Retinal pigment epithelial cell (primary cell): Measurements from ENCODE around the gene LY6G6C.
A peak's percentile ranks its signal among the peaks of the same experiment; 100 is the strongest.

Source experiments
- DNase-seq: peaks from one replicate; pipeline ENCODE4 v3.0.0-alpha.2; 2010; ENCODE audit warnings: low read depth
- H3K4me3 ChIP-seq: 2 replicates; pipeline ENCODE4 v1.5.1; 2011; ENCODE audit warnings: mild to moderate bottlenecking, low read length, control low read depth, moderate library complexity
- TF ChIP-seq, protein P1 (sequence below): conservative IDR thresholded peaks from 2 replicates; pipeline ENCODE4 v1.5.1; 2011; ENCODE audit warnings: low read depth, low read length, control low read depth, inconsistent platforms

LY6G6C gene

DNA sequence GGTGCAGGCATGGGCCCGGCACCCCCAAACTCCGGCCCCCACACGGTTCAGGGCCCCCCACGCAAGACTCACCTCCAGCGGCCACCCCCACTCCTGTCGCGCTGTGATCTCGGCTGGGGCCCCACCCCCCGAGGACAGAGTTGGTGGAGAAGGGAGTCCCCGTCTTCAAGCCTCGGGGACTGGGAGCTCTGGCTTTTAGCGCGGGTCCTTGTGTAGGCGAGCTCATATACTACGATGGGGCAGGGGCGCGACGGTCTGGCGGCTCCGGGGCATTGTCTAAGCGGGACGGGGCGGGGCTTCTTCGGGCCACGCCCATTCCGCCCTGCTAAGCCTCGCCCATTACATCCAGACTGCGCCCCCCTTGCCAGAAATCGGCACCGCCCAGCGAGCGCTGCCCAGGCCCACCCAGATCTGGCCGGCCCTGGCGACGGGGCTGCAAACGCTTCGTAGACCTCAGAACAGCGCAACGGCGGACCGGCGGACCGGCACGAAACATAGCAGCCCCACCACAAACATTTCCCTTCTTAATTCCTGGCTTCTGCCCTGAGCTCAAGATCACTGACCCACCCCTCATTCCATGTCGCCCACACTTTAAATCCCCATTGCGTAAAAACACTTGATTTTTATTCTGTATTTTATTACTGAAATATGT, 8.6 kb upstream of the LY6G6C start:
- no peak for DNase-seq
- peak overlapping the region; percentile 72 for H3K4me3 ChIP-seq
- TF ChIP-seq, protein P1, sequence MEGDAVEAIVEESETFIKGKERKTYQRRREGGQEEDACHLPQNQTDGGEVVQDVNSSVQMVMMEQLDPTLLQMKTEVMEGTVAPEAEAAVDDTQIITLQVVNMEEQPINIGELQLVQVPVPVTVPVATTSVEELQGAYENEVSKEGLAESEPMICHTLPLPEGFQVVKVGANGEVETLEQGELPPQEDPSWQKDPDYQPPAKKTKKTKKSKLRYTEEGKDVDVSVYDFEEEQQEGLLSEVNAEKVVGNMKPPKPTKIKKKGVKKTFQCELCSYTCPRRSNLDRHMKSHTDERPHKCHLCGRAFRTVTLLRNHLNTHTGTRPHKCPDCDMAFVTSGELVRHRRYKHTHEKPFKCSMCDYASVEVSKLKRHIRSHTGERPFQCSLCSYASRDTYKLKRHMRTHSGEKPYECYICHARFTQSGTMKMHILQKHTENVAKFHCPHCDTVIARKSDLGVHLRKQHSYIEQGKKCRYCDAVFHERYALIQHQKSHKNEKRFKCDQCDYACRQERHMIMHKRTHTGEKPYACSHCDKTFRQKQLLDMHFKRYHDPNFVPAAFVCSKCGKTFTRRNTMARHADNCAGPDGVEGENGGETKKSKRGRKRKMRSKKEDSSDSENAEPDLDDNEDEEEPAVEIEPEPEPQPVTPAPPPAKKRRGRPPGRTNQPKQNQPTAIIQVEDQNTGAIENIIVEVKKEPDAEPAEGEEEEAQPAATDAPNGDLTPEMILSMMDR: no peak

DNA sequence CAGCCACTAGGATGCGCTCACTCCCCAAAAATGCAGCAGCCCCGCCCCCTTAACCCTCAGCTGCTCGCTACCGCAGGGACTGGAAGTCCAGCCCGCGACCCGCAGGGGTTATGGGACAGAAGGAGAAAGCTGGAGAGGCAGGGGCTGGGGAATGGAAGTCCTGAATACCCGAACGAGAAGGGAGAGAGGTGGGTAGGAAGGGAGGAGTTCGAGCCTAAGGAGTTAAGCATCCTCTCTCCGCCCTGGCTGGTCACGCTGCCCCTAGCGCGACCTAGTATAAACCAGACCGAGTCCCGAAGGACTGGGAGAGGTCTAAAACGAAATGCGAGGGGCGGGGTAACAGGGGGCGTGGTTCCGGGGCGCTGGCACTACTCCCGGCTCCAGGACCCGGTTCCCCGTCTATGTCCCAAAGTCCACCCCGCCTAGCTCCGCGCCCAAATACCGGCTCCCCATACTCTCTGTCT, 8.0 kb upstream of the LY6G6C start:
- no peak for DNase-seq
- H3K4me3 ChIP-seq: peak overlapping the region; percentile 72
- TF ChIP-seq, protein P1: no peak

DNA sequence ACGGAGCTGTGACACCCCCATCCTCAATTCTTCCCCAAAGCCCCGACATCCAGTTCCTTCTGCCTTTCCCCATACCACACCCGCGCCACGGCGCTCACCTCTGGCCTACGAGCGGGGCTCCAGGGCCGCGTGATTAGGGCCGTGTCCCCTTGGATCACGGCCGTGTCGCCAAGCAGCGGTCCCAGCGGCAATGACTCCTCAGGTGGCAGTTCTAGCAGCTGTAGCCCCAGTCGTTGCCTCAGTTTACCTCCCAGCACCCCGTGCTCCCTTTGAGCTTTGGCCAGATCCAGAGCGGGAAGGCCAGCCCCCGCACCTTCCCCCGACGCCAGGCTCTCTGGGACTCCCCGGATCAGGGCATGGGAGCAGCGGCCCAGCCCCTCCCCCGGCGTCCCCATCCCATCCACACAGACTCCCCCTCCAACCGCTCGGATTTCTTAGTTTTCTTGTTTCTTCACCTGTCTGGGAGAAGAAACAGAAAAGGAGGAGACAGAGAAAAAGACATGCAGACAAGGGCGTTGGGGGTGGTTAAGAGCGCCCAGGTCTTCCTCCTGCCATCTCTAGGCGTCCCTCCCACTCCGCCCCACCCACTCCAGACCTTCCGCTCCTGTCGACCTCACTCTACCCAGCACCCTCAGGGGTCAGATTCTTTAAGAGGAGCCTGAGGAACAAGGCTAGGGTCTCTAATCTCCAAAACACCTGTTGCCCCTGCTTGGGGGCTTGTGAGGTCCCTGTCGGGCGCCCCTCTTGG, 7.4 kb upstream of the LY6G6C start, which contains the start of gene DDAH2:
Gene DDAH2, minus strand, starts transcription at position 533 of the 748 bp plus-strand sequence. Its CDS starts 138 bp downstream, at position 395.
- H3K4me3 ChIP-seq: peak within 1 kb of the TSS; percentile 72
- TF ChIP-seq, protein P1: peak; percentile 57
- DNase-seq: no peak

DNA sequence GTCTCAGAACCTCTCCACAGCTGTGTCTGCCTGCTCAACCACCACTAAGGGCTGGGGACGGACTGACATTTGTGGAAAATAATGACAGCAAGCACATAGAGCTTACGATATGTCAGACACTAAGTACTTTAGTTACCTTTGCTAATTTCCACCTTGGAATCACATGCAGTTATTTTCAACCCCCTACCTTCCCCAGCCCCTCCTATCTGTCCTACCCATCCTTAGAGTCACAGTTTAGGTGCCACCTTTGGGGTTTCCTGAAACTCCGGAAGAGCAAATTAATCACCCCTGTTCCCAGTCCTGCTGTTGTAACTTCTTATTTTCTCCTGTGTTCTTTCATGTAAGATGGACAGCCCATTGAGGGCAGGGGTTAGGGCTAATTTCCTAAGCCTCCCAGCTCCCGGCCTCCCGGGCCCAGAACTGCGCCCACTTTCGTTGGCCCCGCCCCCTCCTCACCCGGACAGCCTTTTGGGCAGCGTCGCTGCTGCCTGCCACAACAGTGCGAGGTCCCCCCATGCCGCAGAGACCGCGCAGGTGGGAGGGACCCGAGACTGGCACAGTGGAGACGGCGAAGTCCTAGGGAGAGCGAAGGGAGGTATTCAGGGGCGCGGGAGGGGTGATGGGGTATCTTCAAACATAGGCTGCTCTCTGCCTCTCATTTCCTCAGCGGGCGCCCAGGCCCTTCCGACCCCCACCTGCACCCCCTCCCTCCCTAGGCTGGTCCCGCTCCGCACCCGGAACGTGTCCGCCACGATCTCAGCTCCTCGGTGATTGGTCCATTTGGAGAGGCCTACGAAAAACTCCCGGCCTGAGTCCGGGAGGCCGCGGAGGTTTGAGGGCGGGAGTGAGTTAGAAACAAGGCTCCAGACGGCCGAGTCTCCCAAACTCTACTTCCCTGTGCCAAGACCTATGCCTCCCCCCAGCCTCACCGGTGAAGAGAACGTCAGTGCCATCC, 6.4 kb upstream of the LY6G6C start:
- H3K4me3 ChIP-seq: peak overlapping the region; percentile 72
- DNase-seq: no peak
- TF ChIP-seq, protein P1: no peak

DNA sequence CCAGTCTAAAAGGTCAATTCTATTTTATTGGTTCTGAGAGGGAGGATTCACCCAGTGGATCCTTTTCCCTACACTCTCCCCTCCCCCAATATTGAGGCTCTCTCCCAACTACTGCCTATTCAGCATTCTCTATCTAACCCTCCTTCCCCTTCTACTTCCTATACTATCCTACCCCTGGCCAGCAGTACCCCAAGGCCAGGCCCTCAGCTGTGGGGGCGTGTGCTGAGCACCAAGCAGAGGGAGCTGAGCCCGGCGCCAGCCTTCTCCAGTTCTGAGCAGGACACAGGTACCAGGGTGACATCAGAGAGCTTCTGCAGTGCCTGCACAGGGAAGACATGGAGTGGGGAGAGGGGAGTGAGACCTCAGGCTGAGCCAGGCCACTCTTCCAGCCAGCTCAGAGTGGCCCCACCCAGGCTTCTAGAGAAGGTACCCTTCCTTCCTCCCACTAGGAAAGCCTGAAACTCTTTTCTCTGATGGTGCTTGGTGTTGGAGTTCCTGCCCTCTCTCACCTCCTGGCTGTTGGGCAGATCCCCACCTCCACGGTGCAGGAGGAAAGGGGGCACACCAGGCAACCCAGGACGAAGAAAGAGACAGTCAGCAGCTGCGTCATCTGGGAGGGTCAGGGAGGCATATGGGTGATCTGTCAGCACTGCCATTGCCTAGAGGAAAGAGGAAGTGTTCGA, 5.6 kb upstream of the LY6G6C start:
- DNase-seq: no peak
- H3K4me3 ChIP-seq: no peak overlapping the region

More for the DNA sequence above, 5.6 kb upstream of the LY6G6C start:
- TF ChIP-seq, protein P1: no peak
